HepG2 (cell line): ENCODE measurements around the gene KXD1. TPM values are rescaled to one million over a fixed set of nuclear protein-coding genes. Genes with fewer than 3 reads are reported as not detected.
A peak's percentile ranks its signal among the peaks of the same experiment; 100 is the strongest.

ENCODE experiments used
- ESRRA ChIP-seq: sonication (generic); formaldehyde crosslinking; IDR thresholded peaks from 2 replicates; pipeline ENCODE4 v1.5.1; 2020; ENCODE audit warnings: mild to moderate bottlenecking, low read depth, missing genetic modification reagents
- GABPA ChIP-seq, 2 experiments: IDR thresholded peaks; 2 replicates each; pipeline ENCODE4 v1.6.1; 2011 to 2016; ENCODE audit warnings: low read depth in 2 of 2, low read length in 1 of 2, missing biosample characterization in 1 of 2, missing genetic modification characterization in 1 of 2
- HNF1B ChIP-seq: sonication (generic); formaldehyde crosslinking; IDR thresholded peaks from 2 replicates; pipeline ENCODE4 v1.5.1; 2020; ENCODE audit warnings: mild to moderate bottlenecking, moderate library complexity, missing genetic modification reagents
- MLLT10 ChIP-seq: sonication (generic); formaldehyde crosslinking; IDR thresholded peaks from 2 replicates; pipeline ENCODE4 v1.4.0; 2020; ENCODE audit warnings: missing genetic modification reagents
- NFATC3 ChIP-seq: sonication (generic); formaldehyde crosslinking; IDR thresholded peaks from 2 replicates; pipeline ENCODE4 v1.5.1; 2020; ENCODE audit warnings: mild to moderate bottlenecking, missing genetic modification reagents
- RAD21 ChIP-seq: fragments of 450-650 bp; formaldehyde crosslinking; IDR thresholded peaks from 2 replicates; pipeline ENCODE4 v1.5.0; 2020; ENCODE audit warnings: mild to moderate bottlenecking
- SAFB2 ChIP-seq: sonication (generic); formaldehyde crosslinking; IDR thresholded peaks from 2 replicates; pipeline ENCODE4 v1.5.1; 2020; ENCODE audit warnings: missing genetic modification reagents, low read depth, mild to moderate bottlenecking, borderline replicate concordance
- SETDB1 ChIP-seq: sonication (generic); formaldehyde crosslinking; IDR thresholded peaks from 2 replicates; pipeline ENCODE4 v1.5.1; 2020; ENCODE audit warnings: missing genetic modification reagents, mild to moderate bottlenecking, borderline replicate concordance
- SOX13 ChIP-seq, 3 experiments: fragments of 450-650 bp in 1 of 3; sonication (generic) in 1 of 3; formaldehyde crosslinking in 1 of 3; IDR thresholded peaks in 2 of 3; conservative IDR thresholded peaks in 1 of 3; 2 replicates each; pipeline versions ENCODE4 v1.5.0 to v1.6.1; 2016 to 2020; ENCODE audit warnings: antibody characterized with exemption in 1 of 3, mild to moderate bottlenecking in 1 of 3, missing compliant biosample characterization in 1 of 3, missing genetic modification reagents in 1 of 3, moderate library complexity in 1 of 3
- ZFP36 ChIP-seq: fragments of 150-350 bp; IDR thresholded peaks from 2 replicates; pipeline ENCODE4 v1.6.1; 2018; ENCODE audit warnings: borderline replicate concordance, low read length, low read depth; ENCODE audit not compliant: partially characterized antibody
- ZNF296 ChIP-seq: sonication (generic); formaldehyde crosslinking; conservative IDR thresholded peaks from 2 replicates; pipeline ENCODE4 v1.5.0; 2020; ENCODE audit warnings: mild to moderate bottlenecking, missing genetic modification reagents
- ZNF512B ChIP-seq: sonication (generic); formaldehyde crosslinking; IDR thresholded peaks from 2 replicates; pipeline ENCODE4 v1.5.1; 2020; ENCODE audit warnings: missing genetic modification reagents, mild to moderate bottlenecking, borderline replicate concordance
- ZNF609 ChIP-seq: sonication (generic); formaldehyde crosslinking; IDR thresholded peaks from 2 replicates; pipeline ENCODE4 v1.4.0; 2020; ENCODE audit warnings: mild to moderate bottlenecking, missing genetic modification reagents, borderline replicate concordance
- ZNF768 ChIP-seq: sonication (generic); formaldehyde crosslinking; IDR thresholded peaks from 2 replicates; pipeline ENCODE4 v1.4.0; 2020; ENCODE audit warnings: missing genetic modification reagents
- polyA plus RNA-seq, 8 experiments: library from polyadenylated mRNA; depleted of rRNA in 3 of 8; stranded (reverse) in 7 of 8; unstranded in 1 of 8; fragments of >200 nt; fragmentation: Illumina TruSeq in 4 of 8; extraction: Trizol in 4 of 8; gene quantifications; 2 replicates each; pipeline versions ENCODE4 v1.2.1 to v1.2.3, GENCODE V29; 2011 to 2016; ENCODE audit warnings: low read depth in 4 of 8, missing spikeins in 1 of 8, mixed read lengths in 1 of 8; ENCODE audit not compliant: insufficient read depth in 1 of 8
- total RNA-seq, 5 experiments: library from RNA; depleted of rRNA; stranded (reverse); fragments of >200 nt; fragmentation: Illumina TruSeq; extraction: Trizol; gene quantifications; 2 replicates each; pipeline ENCODE4 v1.2.3, GENCODE V29; 2016; ENCODE audit warnings: low read depth in 1 of 5
- TF ChIP-seq, protein P1 (sequence below): sonication (generic); formaldehyde crosslinking; IDR thresholded peaks from 2 replicates; pipeline ENCODE4 v1.5.0; 2020; ENCODE audit warnings: mild to moderate bottlenecking, missing genetic modification reagents, moderate library complexity

Gene KXD1
- total and polyA plus RNA-seq, 2 of the 13 experiments (the other 11 are each of a cell fraction or from before 2014, with no cell fraction given), result 44.6 to 143 TPM

DNA sequence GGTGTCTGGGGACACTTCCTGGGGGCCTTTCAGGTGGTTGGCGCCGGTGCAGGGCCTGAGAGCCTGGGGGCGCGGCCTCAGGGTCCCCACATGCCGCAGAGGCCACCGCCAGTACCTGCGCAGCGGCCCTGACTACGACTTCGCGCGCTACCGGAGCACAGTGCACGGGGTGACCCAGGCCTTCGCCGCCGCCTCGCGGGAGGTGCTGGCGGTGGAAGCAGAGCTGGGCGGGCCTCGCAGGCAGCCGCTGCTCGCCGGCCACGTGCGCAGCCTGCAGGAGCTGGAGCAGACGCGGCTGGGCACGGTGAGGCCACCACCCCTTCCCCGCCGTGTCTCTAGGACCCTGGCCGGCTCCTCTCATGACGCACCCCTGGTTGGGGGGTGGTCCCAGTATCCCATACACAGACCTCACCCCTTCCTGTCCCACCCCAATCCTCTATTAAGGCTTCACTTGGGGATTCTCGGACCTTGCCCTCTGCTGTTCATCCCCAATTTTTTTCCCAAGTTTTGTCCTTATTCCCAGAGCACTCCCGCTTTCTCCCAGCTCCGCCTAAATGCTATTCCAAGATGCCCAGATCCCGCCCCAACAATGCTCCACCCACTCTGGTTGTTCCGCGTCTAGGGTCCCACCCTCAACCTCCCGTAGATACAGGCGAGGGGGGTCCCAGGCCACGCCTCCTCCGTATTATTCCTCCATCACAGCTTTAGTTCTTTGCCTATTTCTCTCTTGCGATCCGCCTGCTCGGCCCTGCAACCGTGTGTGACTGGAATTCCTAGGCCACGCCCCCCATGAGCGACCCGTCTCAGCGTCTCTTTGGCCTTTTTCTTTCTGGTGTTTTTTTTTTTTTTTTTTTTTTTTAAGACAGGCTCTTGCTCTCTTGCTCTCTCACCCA lies 32.0 kb downstream of the KXD1 start (continued):
- TF ChIP-seq RAD21 (CRISPR knock-in tag) (peak; percentile 63), ZNF512B (CRISPR knock-in tag) (0 out of 2 replicates have a peak, but pooled peaks have one; percentile 5), NFATC3 (CRISPR knock-in tag) (peak; percentile 21; the same call in 1 of the 2 replicates), SAFB2 (CRISPR knock-in tag) (peak; percentile 77), ZNF609 (peak; percentile 84), HNF1B (CRISPR knock-in tag) (no peak), SOX13 (IDR thresholded peaks at IDR 0.05) (no peak), SOX13 (CRISPR knock-in tag; conservative IDR thresholded peaks at IDR 0.05 in 1 of 2, IDR thresholded peaks at IDR 0.05 in 1 of 2) (peak in 1 of 2 experiments; percentile 28; a peak in 1 of 4 replicates), ZFP36 (no peak), ZNF296 (CRISPR knock-in tag) (peak; percentile 92; the same call in 1 of the 2 replicates), ZNF768 (CRISPR knock-in tag) (no peak; the same call in 1 of the 2 replicates), MLLT10 (CRISPR knock-in tag) (no peak), ESRRA (CRISPR knock-in tag) (peak; percentile 75; the same call in 1 of the 2 replicates), GABPA (IDR thresholded peaks at IDR 0.05; ENCODE audit: low read depth, low read length) (no peak), GABPA (CRISPR knock-in tag; IDR thresholded peaks at IDR 0.05; ENCODE audit: low read depth) (no peak), SETDB1 (no peak)
- TF ChIP-seq, protein P1, sequence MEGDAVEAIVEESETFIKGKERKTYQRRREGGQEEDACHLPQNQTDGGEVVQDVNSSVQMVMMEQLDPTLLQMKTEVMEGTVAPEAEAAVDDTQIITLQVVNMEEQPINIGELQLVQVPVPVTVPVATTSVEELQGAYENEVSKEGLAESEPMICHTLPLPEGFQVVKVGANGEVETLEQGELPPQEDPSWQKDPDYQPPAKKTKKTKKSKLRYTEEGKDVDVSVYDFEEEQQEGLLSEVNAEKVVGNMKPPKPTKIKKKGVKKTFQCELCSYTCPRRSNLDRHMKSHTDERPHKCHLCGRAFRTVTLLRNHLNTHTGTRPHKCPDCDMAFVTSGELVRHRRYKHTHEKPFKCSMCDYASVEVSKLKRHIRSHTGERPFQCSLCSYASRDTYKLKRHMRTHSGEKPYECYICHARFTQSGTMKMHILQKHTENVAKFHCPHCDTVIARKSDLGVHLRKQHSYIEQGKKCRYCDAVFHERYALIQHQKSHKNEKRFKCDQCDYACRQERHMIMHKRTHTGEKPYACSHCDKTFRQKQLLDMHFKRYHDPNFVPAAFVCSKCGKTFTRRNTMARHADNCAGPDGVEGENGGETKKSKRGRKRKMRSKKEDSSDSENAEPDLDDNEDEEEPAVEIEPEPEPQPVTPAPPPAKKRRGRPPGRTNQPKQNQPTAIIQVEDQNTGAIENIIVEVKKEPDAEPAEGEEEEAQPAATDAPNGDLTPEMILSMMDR (CRISPR knock-in tag), result peak; percentile 54
